SW 1271 (cell line): Measurements from ENCODE around the gene SLC25A25.
"Not testable (repeated sequence)": the region's sequence is repeated elsewhere in the genome, so short reads cannot be mapped to it uniquely, and the experiment has no call there.

ENCODE experiments used
- DNase-seq, 2 experiments: peaks; one replicate each; lab custom pipeline; 2025; lab: John Stamatoyannopoulos, UW

SLC25A25 gene

GRCh38 chr9:128067645-128068385 lies at the start of gene SLC25A25:
Gene SLC25A25 (plus strand): TSS chr9:128068232. CDS start chr9:128068320, 88 bp downstream.
- peak; percentile 96 to 99 for DNase-seq

DNA sequence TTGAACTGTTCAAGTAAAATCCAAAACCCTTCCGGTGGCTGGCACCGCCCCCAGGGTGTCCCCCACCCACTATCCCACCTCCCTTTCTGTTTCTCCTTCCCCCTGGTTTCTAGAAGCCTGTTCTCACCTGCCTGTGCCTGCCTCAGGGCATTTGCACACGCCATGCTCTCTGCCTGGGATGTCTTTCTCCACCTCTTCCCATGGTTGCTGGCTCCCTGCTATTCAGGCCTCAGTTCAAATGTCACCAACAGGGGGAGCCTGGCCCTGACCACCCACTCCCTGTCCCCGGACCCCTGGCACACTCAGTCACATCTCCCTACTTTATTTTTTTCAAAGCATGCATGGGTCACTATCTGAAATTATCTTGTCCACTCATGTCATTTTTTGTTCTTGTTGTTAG lies 47.3 kb upstream of the SLC25A25 start:
- DNase-seq, result no peak

DNA sequence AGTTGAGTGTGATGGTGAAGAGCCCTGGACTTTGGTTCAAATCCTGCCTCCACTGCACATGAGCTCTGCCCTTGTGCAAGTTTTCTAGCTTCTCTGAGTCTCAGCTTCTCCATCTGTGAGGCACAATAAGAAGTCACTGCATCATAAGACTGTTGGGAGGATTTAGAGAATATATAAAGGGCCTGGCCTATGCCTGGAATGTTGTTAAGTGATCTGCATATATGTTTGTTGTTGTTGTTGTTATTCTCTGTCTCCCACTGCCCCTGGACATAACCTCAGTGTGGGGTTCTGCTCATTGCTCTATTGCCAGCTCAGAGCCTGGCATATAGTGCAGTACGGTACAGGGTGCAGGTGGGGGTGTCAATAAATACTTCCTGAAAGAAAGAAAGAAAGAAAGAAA lies 46.9 kb upstream of the SLC25A25 start:
- no peak for DNase-seq

GRCh38 chr9:128022886-128023285 lies 45.1 kb upstream of the SLC25A25 start:
- no peak for DNase-seq

- not testable (repeated sequence) for DNase-seq
Observed at GRCh38 chr9:128023671-128024070, 44.4 kb upstream of the SLC25A25 start.

DNA sequence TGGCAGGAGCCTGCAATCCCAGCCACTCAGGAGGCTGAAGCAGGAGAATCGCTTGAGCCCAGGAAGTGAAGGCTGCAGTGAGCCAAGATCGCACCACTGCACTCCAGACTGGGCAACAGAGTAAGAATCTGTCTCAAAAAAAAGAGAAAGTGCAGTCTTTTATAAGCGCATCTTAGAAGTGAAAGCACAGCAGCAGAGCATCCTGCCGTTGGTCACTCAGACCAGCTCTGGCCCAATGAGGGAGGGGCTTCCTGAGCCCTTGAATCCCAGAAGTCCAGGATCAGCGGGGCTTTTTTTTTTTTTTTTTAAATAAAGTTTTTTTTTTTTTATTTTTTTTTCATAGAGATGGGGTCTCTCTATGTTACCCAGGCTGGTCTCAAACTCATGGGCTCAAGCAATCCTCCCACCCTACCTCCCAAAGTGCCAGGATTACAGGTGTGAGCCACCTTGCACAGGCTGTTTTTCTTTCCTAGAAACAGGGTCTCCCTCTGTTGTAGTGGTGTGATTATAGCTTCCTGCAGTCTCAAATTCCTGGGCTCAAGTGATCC lies 43.2 kb upstream of the SLC25A25 start:
- no peak for DNase-seq

DNA sequence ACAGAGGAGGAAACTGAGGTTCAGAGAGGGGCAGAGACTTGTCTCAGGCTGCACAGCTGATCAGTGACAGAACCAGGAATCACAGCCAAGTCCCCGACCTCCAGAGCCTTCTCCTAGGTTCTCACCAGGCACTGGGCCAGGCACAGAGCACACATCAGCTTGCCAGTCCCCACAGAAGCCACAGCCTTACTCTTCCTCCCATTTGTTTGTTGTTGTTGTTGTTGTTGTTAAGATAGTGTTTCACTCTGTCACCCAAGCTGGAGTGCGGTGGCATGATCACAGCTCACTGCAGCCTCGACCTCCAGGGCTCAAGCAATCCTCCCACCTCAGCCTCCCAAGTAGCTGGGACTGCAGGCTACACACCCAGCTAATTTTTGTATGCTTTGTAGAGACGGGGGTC lies 42.3 kb upstream of the SLC25A25 start:
- no peak for DNase-seq

DNA sequence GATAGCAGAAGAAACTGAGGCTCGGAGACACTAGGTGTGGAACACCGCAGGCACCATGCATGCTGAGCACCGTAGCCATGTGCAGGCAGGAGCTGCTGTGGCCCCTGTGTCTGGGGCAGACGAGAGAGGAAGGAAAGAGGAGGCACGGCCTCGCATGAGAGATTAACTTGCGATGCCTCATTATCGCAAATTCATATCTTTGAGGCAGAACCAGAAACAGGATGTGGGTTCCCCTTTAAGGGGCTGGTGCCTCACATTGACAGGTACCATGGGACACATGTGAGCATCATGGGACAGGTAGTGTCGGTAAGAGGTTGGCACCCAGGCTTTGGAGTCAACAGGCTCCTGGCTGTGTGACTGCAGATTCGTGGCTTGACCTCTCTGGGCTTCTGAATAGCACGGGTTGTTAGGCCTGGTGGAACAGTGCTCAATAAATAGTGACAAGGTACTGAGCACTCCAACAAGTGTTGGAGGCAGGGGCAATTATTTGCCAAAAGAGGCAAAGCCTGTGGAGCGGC lies 41.7 kb upstream of the SLC25A25 start:
- no peak for DNase-seq

GRCh38 chr9:128026773-128027541 lies 41.1 kb upstream of the SLC25A25 start:
- no peak for DNase-seq

DNA sequence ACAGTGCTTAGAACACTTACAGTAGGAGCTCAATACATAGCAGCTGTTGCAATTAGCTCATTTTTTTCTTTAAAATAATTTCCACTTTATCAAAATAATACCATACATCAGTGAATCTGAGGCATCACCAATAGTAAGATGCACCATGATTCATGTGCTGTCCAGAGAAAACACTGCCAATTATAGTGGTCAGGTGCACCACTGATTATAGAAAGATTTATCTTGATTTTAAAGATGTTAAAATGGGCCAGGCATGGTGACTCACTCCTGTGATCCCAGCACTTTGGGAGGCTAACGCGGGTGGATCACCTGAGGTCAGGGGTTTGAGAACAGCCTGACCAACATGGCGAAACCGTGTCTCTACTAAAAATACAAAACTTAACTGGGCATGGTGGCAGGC lies 40.3 kb upstream of the SLC25A25 start:
- DNase-seq, result no peak

DNA sequence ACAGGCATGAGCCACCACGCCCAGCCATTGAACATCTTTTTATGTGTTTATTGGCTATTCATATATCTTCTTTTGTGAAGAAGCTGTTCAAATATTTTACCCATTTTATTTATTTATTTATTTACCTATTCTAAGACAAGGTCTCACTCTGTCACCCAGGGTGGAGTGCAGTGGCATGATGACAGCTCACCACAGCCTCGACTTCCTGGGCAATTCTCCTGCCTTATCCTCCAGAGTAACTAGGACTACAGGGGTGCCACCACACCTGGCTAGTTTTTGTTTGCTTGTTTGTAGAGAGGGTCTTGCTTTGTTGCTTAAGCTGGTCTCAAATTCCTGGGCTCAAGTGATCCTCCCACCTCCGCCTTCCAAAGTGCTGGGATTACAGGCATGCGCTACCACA lies 34.4 kb upstream of the SLC25A25 start:
- DNase-seq, result no peak

- DNase-seq, result peak; percentile 38 to 69
Observed at GRCh38 chr9:128034821-128035652, 33.0 kb upstream of the SLC25A25 start.

- DNase-seq, result not testable (repeated sequence)
Observed at GRCh38 chr9:128036522-128036921, 31.5 kb upstream of the SLC25A25 start.

- not testable (repeated sequence) for DNase-seq
Observed at GRCh38 chr9:128040783-128041182, 27.2 kb upstream of the SLC25A25 start.

DNA sequence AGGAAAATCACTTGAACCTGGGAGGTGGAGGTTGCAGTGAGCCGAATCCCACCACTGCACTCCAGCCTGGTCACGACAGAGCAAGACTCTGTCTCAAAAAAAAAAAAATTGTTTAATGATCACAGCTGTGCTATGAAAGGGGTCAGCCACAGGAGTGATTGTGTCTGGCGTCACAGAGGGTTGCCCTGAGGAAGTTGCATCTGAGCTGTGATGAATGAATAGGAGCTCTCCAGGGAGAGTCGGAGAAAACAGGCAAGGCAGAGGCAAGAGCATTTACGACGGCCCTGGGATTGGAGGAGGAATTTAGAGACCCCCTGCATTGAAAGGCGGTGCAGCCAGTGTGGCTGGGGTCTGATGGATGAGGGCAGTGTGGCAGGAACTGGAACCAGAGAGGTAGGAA lies 26.0 kb upstream of the SLC25A25 start:
- DNase-seq, result no peak

- DNase-seq, result no peak
Observed at GRCh38 chr9:128043467-128043868, 24.6 kb upstream of the SLC25A25 start.

DNA sequence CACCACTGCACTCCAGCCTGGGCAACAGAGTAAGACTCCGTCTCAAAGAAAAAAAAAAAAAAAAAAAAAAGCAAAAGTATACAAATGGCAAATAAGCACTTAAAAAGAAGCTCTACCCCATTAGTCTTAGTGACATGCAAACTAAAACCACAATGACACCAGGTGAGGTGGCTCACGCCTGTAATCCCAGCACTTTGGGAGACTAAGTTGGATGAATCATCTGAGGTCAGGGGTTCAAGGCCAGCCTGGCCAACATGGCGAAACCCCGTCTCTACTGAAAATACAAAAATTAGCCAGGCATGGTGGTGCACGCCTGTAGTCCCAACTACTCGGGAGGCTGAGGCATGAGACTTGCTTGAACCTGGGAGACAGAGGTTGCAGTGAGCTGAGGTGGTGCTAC lies 22.6 kb upstream of the SLC25A25 start:
- not testable (repeated sequence) for DNase-seq

- DNase-seq, result no peak
Observed at GRCh38 chr9:128045831-128046230, 22.2 kb upstream of the SLC25A25 start.

- DNase-seq, result no peak
Observed at GRCh38 chr9:128047231-128047630, 20.8 kb upstream of the SLC25A25 start.

DNA sequence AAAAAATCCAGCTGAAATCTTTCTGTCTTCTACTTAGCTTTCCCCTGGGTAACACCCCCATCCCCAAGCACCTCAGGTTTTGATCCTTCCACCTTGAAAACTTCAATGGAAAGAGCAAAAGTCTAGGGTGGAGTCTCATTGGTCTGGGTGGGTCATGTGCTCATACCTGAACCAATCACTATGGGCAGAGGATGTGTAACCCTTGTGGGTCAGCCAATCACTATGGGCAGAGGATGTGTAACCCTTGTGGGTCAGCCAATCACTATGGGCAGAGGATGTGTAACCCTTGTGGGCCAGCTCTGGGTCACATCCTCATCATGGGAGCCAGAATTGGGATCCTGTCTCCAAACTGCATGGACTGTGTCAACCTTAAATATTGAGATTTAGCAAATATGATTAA lies 19.4 kb upstream of the SLC25A25 start:
- no peak for DNase-seq

DNA sequence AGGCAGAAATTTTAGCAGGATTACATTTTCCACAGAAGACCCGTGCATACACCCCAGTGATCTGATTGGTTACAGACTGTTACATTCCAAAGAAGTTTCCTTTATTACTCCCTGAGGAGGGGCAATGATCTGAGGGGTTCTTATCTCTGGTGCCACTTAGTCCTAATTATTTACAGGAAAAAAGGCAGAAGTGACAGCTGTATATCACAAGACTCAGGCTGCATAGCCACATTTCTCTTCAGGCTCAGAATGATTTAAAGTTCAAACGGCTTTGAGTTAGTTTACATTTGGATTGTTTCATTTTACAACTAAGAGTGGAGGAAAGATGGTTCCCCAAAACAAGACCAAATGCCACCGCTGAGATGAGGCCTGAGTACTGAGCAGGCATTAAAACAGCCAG lies 18.2 kb upstream of the SLC25A25 start:
- no peak for DNase-seq
